ENCODE results near the gene PCDHB8.
"Not testable (repeated sequence)": the region's sequence is repeated elsewhere in the genome, so short reads cannot be mapped to it uniquely, and the experiment has no call there.

Gene PCDHB8
- 0 reads per million in 2 donors for total RNA-seq

DNA sequence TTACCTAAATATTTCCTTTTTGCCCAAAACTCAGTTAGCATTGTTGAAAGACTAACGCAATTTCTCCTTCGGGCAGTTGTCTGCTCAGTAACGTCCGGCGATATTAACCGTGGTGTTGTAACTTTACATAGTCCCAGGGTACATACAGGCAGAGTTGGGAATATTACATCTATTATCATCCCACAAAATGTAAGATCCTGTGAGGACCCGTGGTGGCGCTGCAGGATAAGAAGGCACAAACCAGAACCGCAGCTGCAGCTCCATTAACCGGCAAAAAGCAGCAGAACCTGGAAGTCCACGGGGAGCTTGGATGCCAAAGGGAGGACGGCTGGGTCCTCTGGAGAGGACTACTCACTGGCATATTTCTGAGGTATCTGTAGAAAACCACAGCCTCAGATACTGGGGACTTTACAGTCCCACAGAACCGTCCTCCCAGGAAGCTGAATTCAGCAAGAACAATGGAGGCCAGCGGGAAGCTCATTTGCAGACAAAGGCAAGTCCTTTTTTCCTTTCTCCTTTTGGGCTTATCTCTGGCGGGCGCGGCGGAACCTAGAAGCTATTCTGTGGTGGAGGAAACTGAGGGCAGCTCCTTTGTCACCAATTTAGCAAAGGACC lies at the start of gene PCDHB8:
TSS of gene PCDHB8 (plus strand) at position 214 of the 615 bp plus-strand sequence. CDS start at position 459, 245 bp downstream.
- not testable (repeated sequence) for DNase-seq

DNA sequence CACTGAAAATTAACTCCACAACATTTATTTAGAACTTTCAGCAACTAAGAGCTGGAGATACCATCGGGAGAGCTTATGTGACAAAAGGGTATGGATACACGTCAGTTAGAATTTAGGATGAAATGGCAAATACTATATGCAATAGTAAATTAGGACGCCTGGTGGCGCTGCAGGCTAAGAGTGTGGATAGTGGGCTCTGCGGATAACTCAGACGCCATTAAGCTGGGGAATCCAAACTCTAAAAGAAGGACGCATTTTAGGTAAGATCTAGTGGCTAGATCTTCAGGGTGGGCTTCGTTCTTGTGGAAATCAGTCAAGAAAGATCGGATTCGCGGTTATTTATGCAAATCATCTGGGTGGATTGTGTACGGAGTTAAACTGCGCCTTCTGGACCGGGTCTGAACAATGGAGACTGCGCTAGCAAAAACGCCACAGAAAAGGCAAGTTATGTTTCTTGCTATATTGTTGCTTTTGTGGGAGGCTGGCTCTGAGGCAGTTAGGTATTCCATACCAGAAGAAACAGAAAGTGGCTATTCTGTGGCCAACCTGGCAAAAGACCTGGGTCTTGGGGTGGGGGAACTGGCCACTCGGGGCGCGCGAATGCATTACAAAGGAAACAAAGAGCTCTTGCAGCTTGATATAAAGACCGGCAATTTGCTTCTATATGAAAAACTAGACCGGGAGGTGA lies 42.4 kb upstream of the PCDHB8 start, which contains the start of gene PCDHB5:
TSS of gene PCDHB5 (plus strand) at position 177 of the 688 bp plus-strand sequence. CDS start at position 406, 229 bp downstream.
- DNase-seq = no peak

DNA sequence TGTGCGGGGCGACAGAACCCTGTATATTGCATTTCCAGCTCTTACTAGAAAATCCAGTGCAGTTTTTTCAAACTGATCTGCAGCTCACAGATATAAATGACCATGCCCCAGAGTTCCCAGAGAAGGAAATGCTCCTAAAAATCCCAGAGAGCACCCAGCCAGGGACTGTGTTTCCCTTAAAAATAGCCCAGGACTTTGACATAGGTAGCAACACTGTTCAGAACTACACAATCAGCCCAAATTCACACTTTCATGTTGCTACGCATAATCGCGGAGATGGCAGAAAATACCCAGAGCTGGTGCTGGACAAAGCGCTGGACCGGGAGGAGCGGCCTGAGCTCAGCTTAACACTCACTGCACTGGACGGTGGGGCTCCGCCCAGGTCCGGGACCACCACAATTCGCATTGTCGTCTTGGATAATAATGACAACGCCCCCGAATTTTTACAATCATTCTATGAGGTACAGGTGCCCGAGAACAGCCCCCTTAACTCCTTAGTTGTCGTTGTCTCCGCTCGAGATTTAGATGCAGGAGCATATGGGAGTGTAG lies 41.8 kb upstream of the PCDHB8 start:
- DNase-seq = no peak

DNA sequence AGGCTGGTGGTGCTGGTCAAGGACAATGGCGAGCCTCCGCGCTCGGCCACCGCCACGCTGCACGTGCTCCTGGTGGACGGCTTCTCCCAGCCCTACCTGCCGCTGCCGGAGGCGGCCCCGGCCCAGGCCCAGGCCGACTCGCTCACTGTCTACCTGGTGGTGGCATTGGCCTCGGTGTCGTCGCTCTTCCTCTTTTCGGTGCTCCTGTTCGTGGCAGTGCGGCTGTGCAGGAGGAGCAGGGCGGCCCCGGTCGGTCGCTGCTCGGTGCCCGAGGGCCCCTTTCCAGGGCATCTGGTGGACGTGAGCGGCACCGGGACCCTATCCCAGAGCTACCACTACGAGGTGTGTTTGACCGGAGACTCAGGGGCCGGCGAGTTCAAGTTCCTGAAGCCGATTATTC lies 40.2 kb upstream of the PCDHB8 start:
- DNase-seq = not testable (repeated sequence)

DNA sequence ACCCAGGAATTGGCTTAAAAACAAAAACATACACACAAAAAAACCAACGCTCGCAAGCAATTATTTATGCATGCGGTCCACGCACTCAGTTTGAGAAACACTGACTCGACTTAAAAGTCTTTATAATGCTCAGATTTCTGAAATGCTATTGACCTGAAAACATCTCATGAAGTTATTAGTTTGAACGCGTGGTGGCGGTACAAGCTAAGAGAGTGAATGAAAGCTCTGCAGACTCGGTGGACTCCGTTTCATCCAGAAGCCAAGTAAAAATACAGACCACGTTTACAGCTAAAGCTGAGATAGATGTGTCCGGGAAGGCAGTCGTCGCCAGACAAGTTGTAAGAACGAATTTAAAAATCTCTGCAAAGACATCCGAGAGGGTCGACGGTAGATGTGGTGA lies 27.8 kb upstream of the PCDHB8 start, which contains the start of gene PCDHB6:
TSS of gene PCDHB6 (plus strand) at position 246 of the 400 bp plus-strand sequence. CDS start 201 bp downstream, outside the sequence.
- DNase-seq = no peak

DNA sequence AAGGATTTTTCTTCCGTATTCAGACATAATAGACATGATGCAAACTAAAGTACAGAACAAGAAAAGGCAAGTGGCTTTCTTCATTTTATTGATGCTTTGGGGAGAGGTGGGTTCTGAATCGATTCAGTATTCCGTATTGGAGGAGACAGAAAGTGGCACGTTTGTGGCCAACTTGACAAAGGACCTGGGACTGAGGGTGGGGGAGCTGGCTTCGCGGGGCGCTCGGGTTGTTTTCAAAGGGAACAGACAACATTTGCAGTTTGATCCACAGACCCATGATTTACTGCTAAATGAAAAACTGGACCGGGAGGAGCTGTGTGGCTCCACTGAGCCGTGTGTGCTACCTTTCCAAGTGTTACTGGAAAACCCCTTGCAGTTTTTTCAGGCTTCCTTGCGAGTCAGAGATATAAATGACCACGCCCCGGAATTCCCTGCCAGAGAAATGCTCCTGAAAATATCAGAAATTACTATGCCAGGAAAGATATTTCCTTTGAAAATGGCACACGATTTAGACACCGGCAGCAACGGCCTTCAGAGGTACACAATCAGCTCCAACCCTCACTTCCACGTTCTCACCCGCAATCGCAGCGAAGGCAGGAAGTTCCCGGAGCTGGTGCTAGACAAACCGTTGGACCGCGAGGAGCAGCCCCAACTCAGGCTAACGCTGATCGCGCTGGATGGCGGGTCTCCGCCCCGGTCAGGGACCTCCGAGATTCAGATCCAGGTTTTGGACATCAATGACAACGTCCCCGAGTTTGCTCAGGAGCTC lies 27.2 kb upstream of the PCDHB8 start:
- DNase-seq = no peak

DNA sequence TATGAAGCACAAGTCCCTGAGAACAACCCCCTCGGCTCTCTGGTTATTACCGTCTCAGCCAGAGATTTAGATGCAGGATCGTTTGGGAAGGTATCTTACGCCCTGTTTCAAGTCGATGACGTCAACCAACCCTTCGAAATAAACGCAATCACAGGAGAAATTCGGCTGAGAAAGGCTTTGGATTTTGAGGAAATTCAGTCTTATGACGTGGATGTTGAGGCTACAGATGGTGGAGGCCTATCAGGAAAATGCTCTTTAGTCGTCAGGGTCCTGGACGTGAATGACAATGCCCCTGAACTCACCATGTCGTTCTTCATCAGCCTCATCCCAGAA lies 26.6 kb upstream of the PCDHB8 start:
- no peak for DNase-seq

DNA sequence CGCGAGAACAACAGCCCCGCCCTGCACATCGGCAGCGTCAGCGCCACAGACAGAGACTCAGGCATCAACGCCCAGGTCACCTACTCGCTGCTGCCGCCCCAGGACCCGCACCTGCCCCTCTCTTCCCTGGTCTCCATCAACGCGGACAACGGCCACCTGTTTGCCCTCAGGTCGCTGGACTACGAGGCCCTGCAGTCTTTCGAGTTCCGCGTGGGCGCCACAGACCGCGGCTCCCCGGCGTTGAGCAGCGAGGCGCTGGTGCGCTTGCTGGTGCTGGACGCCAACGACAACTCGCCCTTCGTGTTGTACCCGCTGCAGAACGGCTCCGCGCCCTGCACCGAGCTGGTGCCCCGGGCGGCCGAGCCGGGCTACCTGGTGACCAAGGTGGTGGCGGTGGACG lies 26.0 kb upstream of the PCDHB8 start:
- not testable (repeated sequence) for DNase-seq

DNA sequence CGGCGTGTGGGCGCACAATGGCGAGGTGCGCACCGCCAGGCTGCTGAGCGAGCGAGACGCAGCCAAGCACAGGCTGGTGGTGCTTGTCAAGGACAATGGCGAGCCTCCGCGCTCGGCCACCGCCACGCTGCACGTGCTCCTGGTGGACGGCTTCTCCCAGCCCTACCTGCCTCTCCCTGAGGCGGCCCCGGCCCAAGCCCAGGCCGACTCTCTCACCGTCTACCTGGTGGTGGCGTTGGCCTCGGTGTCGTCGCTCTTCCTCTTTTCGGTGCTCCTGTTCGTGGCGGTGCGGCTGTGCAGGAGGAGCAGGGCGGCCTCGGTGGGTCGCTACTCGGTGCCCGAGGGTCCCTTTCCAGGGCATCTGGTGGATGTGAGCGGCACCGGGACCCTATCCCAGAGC lies 25.5 kb upstream of the PCDHB8 start:
- DNase-seq = not testable (repeated sequence)

DNA sequence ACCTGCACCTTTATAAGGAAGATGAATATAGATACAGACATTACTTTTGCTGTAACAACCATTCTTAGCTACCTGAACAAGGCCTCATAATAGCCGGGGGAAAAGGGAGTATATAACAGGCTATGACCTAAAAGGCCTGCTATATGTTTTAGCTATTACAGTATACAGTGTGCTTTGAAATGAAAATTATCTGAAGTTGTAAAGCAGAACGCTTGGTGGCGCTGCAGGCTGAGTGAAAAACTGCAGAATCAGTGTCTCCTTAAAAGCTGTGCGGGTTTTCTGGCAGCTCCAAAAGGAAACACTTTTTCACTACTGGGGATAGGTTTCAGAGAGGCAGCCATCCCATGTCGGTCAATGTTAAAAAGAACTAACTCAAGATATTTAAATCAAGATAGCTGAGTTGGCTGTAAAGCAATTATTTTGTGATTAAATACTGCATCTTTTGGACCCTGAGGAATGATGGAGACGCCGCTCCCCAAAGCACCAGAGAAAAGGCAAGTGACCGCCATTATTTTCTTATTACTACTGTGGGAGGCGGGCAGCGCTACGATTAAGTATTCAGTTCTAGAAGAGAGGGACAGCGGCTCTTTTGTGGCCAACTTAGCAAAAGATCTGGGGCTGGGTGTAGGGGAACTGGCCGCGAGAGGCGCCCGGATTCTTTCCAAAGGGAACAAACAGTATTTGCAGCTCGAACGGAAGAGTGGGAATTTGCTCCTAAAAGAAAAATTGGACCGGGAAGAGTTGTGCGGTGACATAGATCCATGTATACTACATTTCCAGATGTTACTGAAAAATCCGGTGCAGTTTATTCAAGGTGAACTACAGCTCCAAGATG lies 21.8 kb upstream of the PCDHB8 start:
- DNase-seq = no peak

DNA sequence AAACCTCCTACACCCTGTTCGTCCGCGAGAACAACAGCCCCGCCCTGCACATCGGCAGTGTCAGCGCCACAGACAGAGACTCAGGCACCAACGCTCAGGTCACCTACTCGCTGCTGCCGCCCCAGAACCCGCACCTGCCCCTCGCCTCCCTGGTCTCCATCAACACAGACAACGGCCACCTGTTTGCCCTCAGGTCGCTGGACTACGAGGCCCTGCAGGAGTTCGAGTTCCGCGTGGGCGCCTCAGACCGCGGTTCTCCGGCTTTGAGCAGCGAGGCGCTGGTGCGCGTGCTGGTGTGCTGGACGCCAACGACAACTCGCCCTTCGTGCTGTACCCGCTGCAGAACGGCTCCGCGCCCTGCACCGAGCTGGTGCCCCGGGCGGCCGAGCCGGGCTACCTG lies 20.2 kb upstream of the PCDHB8 start:
- not testable (repeated sequence) for DNase-seq

DNA sequence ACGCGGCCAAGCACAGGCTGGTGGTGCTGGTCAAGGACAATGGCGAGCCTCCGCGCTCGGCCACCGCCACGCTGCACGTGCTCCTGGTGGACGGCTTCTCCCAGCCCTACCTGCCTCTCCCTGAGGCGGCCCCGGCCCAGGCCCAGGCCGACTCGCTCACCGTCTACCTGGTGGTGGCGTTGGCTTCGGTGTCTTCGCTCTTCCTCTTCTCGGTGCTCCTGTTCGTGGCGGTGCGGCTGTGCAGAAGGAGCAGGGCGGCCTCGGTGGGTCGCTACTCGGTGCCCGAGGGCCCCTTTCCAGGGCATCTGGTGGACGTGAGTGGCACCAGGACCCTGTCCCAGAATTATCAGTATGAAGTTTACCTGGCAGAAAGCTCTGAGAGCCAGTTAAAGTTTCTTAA lies 19.7 kb upstream of the PCDHB8 start:
- not testable (repeated sequence) for DNase-seq

DNA sequence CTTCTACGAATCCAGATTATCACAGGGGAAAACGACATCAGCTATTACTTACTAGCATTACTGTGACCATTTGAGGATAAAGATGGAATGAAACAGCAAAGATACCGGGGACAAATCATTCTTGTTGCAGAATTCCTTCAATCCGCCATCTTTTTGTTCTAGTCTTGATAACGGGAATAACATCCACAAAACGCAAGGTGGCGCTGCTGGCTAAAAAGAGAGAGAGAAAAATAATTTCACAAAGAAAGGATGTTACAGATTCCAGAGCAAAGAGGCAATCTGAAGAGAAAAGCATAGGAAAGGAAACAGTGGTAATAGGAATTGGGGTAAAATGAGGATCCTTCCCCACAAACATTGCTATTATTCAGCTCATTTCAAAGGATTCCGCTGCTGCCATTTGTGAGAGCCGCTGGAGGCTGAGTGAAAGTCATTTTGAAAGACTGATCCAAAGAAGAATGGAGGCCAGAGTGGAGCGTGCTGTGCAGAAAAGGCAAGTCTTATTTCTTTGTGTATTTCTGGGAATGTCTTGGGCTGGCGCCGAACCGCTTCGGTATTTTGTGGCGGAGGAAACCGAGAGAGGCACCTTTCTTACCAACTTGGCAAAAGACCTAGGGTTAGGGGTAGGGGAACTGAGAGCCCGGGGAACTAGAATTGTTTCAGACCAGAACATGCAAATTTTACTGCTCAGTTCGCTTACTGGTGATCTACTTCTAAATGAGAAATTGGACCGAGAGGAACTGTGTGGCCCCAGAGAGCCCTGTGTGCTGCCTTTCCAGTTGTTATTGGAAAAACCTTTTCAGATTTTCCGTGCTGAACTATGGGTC lies 5.0 kb upstream of the PCDHB8 start, which contains the start of gene PCDHB7:
TSS of gene PCDHB7 (plus strand) at position 264 of the 824 bp plus-strand sequence. CDS start at position 456, 192 bp downstream.
- DNase-seq = peak; percentile 11

DNA sequence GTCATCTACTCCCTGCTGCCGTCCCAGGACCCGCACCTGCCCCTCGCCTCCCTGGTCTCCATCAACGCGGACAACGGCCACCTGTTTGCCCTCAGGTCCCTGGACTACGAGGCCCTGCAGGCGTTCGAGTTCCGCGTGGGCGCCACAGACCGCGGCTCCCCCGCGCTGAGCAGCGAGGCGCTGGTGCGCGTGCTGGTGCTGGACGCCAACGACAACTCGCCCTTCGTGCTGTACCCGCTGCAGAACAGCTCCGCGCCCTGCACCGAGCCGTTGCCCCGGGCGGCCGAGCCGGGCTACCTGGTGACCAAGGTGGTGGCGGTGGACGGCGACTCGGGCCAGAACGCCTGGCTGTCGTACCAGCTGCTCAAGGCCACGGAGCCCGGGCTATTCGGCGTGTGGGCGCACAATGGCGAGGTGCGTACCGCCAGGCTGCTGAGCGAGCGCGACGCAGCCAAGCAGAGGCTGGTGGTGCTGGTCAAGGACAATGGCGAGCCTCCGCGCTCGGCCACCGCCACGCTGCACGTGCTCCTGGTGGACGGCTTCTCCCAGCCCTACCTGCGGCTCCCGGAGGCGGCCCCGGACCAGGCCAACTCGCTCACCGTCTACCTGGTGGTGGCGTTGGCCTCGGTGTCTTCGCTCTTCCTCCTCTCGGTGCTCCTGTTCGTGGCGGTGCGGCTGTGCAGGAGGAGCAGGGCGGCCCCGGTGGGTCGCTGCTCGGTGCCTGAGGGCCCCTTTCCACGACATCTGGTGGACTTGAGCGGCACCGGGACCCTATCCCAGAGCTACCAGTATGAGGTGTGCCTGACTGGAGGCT lies 3.1 kb upstream of the PCDHB8 start:
- DNase-seq = not testable (repeated sequence)

DNA sequence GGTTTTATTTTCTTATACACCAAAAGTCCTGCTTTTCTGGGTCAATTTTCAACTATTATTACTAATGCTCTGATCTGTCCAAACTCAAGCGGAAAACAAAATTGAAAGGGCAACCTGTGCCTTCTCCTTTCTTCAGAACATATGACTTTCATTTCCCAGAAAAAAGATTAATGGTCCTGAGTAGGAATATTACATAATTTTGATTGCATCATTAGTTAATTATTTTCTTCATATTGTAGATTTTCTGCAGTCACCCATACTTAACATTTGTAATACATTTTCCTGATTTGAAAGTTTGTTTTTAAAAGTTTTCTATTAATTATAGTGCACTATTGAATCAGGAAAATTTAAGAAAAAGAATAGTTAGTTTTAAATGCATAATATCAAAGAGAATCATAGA lies 1.7 kb upstream of the PCDHB8 start:
- no peak for DNase-seq

DNA sequence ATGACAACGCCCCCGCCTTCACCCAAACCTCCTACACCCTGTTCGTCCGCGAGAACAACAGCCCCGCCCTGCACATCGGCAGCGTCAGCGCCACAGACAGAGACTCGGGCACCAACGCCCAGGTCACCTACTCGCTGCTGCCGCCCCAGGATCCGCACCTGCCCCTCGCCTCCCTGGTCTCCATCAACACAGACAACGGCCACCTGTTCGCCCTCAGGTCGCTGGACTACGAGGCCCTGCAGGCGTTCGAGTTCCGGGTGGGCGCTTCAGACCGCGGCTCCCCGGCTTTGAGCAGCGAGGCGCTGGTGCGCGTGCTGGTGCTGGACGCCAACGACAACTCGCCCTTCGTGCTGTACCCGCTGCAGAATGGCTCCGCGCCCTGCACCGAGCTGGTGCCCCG lies 1.8 kb downstream of the PCDHB8 start:
- DNase-seq = not testable (repeated sequence)

DNA sequence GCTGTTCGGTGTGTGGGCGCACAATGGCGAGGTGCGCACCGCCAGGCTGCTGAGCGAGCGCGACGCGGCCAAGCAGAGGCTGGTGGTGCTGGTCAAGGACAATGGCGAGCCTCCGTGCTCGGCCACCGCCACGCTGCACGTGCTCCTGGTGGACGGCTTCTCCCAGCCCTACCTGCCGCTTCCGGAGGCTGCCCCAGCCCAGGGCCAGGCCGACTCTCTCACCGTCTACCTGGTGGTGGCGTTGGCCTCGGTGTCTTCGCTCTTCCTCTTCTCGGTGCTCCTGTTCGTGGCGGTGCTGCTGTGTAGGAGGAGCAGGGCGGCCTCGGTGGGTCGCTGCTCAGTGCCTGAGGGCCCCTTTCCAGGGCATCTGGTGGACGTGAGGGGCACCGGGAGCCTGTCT lies 2.3 kb downstream of the PCDHB8 start:
- DNase-seq = not testable (repeated sequence)

DNA sequence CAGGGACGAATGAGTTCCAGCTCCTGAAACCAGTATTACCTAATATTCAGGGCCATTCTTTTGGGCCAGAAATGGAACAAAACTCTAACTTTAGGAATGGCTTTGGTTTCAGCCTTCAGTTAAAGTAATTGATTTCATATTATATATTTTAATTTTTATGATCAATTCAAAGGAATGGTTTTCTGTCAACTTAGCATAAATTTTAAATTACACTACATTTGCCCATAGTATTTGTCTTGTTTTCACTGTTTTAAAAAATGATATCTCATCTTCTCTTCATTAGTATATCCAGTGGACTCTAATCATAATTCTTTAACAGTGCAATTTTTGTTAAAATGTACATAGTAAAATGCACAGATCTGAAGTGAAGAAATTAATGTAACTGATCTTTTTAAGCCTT lies 2.7 kb downstream of the PCDHB8 start:
- no peak for DNase-seq

DNA sequence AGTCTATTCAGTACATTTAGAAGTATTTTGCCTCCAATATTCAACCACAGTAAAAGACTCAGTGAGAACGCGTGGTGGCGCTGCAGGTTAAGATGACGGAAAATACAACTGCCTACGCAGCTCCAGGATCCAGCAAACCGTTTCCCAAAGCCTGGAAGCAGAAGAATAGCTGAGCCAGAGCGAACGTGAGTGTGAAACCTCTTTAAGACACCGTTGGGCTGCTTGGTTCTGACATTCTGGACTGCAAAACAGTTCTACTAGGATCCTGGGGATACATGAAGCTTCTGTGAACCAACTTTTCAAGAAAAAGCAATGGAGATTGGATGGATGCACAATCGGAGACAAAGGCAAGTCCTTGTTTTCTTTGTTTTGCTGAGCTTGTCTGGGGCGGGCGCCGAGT lies 4.7 kb downstream of the PCDHB8 start, which contains the start of gene PCDHB16:
TSS of gene PCDHB16 (plus strand) at position 140 of the 400 bp plus-strand sequence. CDS start at position 313, 173 bp downstream.
- DNase-seq = no peak
